Uterus (tissue), 4 donors: Measurements from ENCODE around the gene CRY2. TPM values are rescaled to one million over a fixed set of nuclear protein-coding genes. Genes with fewer than 3 reads are reported as not detected.

ENCODE experiments used
- DNase-seq, 2 donors: peaks; one replicate each; pipeline ENCODE4 v3.0.0-alpha.2; 2019 to 2020
- H3K27ac ChIP-seq, 2 donors: fragments of 200-600 bp; sonication (generic); 1 replicate in 1 of 2; 2 replicates in 1 of 2; pipeline ENCODE4 v1.5.1; 2016 to 2018
- H3K27me3 ChIP-seq, 2 donors: fragments of 200-600 bp; sonication (generic); one replicate each; pipeline ENCODE4 v1.5.1; 2018 to 2019; ENCODE audit warnings: control low read depth in 1 of 2
- H3K36me3 ChIP-seq, 2 donors: fragments of 200-600 bp; sonication (generic); one replicate each; pipeline ENCODE4 v1.5.1; 2019; ENCODE audit warnings: control low read depth in 1 of 2
- H3K4me1 ChIP-seq, 2 donors: fragments of 200-600 bp; sonication (generic); one replicate each; pipeline ENCODE4 v1.5.1; 2018 to 2019; ENCODE audit warnings: control low read depth in 1 of 2
- H3K4me3 ChIP-seq, 2 donors: fragments of 200-600 bp; sonication (generic); 1 replicate in 1 of 2; 2 replicates in 1 of 2; pipeline ENCODE4 v1.5.1; 2018 to 2019; ENCODE audit warnings: mild to moderate bottlenecking in 1 of 2
- H3K9me3 ChIP-seq, 2 donors: fragments of 200-600 bp; sonication (generic); one replicate each; pipeline ENCODE4 v1.5.1; 2019; ENCODE audit warnings: control low read depth in 1 of 2
- POLR2A ChIP-seq, 2 donors: fragments of 450-650 bp; IDR thresholded peaks; one replicate each; pipeline ENCODE4 v1.6.1; 2016; ENCODE audit warnings: antibody characterized with exemption in 2 of 2, mild to moderate bottlenecking in 1 of 2, moderate library complexity in 1 of 2
- intact Hi-C: fragments of 100-400 bp; cut with DNase I; formaldehyde crosslinking; loops from one replicate; pipeline ENCODE4 v1.15.1; 2023; ENCODE audit warnings: low total_unique reads
- total RNA-seq, 4 donors: library from RNA; depleted of rRNA in 3 of 4; stranded (reverse); fragments of >200 nt in 3 of 4; gene quantifications; one replicate each; pipeline versions ENCODE4 v1.1.0 to v1.2.4, GENCODE V29; 2014 to 2023
- TF ChIP-seq, protein P1 (sequence below), 4 experiments: fragments of 200-600 bp in 2 of 4; fragments of 450-650 bp in 2 of 4; sonication (generic) in 2 of 4; IDR thresholded peaks; one replicate each; pipeline ENCODE4 v1.5.1; 2016 to 2019; ENCODE audit warnings: antibody characterized with exemption in 4 of 4, mild to moderate bottlenecking in 2 of 4, moderate library complexity in 1 of 4
- donor health status: DM: yes; HTN: yes; CAD: no.

Gene CRY2
- total RNA-seq, 4 donors from 2014 or later, result 22.1 to 91.8 (median 61.0) TPM

DNA sequence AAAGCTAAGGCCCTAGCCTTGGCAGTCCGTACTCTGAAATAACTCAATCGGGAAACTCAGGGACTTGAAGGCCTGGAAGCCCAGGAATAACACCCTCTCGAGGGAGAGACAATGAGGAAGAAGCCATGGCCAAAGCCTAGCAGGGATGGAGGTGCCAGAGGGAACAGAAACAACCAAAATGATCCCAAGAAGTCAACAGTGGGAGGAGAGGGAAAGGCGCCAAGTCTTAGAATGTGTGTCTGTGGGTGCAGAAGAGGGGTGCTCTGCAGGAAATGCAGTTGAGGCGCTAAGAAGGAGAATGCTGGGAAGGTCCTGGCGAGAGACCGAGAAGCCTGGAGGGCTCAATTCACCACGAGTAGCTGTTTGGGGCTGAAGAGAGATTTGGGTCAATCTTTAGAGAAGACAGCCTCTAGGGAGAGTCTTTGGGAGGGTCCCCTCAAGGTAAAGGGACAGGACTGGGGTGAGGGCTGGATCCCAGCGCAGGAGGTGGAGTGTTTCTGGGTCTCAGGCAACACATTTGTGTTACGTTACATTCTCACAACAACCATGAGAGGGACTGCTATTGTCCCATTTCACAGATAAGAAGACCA, 37.4 kb downstream of the CRY2 start:
- no peaks in the 10 kb centered on the region for H3K27me3 ChIP-seq
- no peak overlapping the region for H3K27ac ChIP-seq
- no peak for DNase-seq
- intact Hi-C loops, result no loop called here
- no peaks in the 10 kb centered on the region for H3K9me3 ChIP-seq
- no peak for TF ChIP-seq POLR2A (IDR thresholded peaks at IDR 0.05)
- TF ChIP-seq, protein P1, sequence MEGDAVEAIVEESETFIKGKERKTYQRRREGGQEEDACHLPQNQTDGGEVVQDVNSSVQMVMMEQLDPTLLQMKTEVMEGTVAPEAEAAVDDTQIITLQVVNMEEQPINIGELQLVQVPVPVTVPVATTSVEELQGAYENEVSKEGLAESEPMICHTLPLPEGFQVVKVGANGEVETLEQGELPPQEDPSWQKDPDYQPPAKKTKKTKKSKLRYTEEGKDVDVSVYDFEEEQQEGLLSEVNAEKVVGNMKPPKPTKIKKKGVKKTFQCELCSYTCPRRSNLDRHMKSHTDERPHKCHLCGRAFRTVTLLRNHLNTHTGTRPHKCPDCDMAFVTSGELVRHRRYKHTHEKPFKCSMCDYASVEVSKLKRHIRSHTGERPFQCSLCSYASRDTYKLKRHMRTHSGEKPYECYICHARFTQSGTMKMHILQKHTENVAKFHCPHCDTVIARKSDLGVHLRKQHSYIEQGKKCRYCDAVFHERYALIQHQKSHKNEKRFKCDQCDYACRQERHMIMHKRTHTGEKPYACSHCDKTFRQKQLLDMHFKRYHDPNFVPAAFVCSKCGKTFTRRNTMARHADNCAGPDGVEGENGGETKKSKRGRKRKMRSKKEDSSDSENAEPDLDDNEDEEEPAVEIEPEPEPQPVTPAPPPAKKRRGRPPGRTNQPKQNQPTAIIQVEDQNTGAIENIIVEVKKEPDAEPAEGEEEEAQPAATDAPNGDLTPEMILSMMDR (IDR thresholded peaks at IDR 0.05), result no peak
- no peaks in the 10 kb centered on the region for H3K36me3 ChIP-seq
- H3K4me1 ChIP-seq, result peaks cover 0 to 11% of the 10 kb centered on the region in 2 donors
- H3K4me3 ChIP-seq, result no peak overlapping the region

DNA sequence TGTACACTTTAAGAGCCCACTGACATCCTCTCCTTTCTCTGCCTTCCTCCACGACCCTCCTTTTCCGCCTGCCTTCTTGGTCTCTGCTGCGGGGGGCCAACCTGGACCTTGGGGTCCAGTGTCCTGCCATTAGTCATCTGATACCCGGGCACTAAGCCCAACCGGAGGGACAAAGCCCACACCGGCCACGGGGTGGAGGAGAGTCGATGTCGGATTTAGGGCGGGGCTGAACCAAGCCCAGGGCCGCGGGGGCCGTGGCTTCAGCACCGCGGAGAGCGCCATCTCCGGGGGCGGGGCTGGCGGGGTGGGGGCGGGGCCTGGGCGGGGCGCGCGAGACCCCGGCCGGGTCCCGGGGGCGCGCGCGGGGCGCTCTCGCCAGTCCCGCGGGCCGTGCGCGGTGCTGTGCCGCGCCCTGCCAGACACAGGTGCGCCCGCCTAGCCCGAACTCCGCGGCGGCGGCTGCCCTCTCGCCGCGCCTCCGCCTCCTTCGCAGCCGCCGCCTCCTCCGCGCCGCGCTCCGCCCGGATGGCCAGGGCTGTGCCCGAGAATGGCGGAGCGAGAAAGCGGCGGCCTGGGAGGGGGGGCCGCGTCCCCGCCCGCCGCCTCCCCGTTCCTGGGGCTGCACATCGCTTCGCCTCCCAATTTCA, 38.1 kb downstream of the CRY2 start, which contains the start of gene MAPK8IP1:
MAPK8IP1 (plus strand) TSS at position 378 of the 647 bp plus-strand sequence; CDS start at position 548, 170 bp downstream.
- H3K27me3 ChIP-seq, result no peaks in the 10 kb centered on the region
- peak in 1 of 2 donors; percentile 55 for DNase-seq
- peak within 1 kb of the TSS; percentile 5 to 37 for H3K4me3 ChIP-seq
- H3K9me3 ChIP-seq, result no peaks in the 10 kb centered on the region
- no peaks in the 10 kb centered on the region for H3K36me3 ChIP-seq
- no peak within 1 kb of the TSS for H3K27ac ChIP-seq
- peaks cover 0 to 9% of the 10 kb centered on the region in 2 donors for H3K4me1 ChIP-seq
- intact Hi-C loops, result no loop called here
- TF ChIP-seq, protein P1 (IDR thresholded peaks at IDR 0.05), result no peak
- peak in 1 of 2 donors; percentile 28 for TF ChIP-seq POLR2A (IDR thresholded peaks at IDR 0.05)

DNA sequence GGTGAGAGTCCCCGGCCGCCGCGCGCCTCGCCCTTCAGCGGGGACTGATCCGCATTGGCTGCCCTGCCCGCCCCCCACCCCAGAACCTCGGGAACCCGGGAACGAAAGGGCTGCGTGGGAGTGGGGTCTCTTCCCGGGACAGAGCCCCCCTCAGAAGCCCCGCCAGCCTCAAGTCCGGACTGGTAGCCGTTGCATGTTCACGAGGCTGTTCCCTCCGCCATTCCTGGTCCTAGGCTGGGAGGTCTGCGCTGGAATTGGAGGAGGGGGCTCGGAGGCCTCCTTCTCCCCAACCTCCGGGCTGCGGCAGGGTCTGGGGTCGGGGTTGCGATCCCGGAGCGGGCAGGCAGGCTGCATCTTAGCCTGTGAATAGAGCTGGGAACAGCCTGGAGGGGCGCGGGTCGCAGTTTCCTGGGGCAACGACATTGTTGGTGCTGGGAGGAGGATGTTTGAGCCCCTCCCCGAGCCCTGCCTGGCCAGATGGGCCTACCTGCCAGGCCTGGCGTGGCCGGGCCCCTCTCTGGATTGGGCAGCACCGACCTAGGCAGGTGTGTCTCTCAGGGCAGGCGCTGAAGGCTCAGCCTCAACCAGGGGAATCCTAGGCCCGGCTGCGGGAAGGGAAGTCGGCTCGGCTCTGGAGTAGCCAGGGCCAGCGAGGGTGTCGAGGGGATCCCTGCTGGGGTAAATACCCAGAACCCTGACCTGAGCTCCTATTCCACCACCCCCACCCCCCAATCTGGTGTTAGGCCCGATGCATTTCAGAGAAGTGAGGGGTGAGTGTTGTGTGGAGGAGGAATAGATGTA, 38.8 kb downstream of the CRY2 start:
- TF ChIP-seq, protein P1 (IDR thresholded peaks at IDR 0.05), result no peak
- TF ChIP-seq POLR2A (IDR thresholded peaks at IDR 0.05), result no peak
- DNase-seq, result no peak
- Histone ChIP-seq H3K9me3 (no peaks in the 10 kb centered on the region), H3K27ac (no peak overlapping the region), H3K4me1 (peaks cover 0 to 7% of the 10 kb centered on the region in 2 donors), H3K27me3 (no peaks in the 10 kb centered on the region), H3K36me3 (no peaks in the 10 kb centered on the region), H3K4me3 (peak overlapping the region; percentile 5 to 37)
- intact Hi-C loops, result no loop called here

DNA sequence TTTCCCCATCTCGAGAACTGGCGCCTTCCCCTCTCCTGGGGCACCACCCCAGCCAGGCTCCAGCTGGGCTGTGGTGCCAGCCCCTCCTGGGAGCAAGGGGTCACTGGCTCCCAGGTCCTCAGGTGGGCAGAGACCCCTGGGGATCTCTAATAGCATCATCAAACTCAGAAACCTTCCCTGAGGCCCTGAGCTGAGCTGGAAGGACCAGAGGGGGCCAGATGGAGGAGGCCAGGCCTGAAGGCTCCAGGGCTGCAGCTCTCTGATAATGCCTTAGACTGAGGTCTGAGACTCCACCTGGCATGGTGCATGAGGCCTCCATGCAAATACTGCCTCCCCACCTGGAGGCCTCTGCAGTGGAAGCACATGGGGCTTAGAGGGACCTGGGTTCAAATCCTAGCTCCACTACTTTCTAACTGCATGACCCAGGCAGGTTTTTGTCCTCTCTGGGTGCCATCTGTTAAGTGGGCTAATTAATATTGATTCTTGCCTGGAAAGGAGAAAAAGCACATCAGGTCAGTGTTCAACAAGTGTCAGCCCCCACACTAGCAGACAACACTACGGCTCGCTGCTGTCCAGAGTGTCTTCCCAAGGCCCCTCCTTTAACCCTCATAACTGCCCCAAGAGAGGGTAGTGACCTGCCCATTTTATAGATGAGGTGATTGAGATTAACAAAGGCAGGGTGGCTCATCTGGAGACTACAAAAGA, 39.7 kb downstream of the CRY2 start:
- no peak for DNase-seq
- intact Hi-C loops, result no loop called here
- Histone ChIP-seq H3K4me3 (no peak overlapping the region), H3K4me1 (peaks cover 0 to 7% of the 10 kb centered on the region in 2 donors), H3K9me3 (no peaks in the 10 kb centered on the region), H3K27me3 (no peaks in the 10 kb centered on the region), H3K36me3 (no peaks in the 10 kb centered on the region), H3K27ac (no peak overlapping the region)
- TF ChIP-seq POLR2A (IDR thresholded peaks at IDR 0.05), result no peak
- TF ChIP-seq, protein P1 (IDR thresholded peaks at IDR 0.05), result no peak
